Endothelial cell of coronary artery (primary cell): ENCODE measurements around the gene SNORC. TPM values are rescaled to one million over a fixed set of nuclear protein-coding genes. Genes with fewer than 3 reads are reported as not detected.

ENCODE experiments used
- total RNA-seq: library from RNA; depleted of rRNA; stranded (reverse); fragments of >200 nt; gene quantifications from 2 replicates; pipeline ENCODE4 v1.2.3, GENCODE V29; 2014

Gene SNORC
- total RNA-seq = 0.36 and 0.38 TPM in 2 replicates

GRCh38 chr2:232870018-232870765 is at the start of gene SNORC:
Gene SNORC (plus strand): TSS chr2:232870264. CDS start chr2:232870342, 78 bp downstream.

Other genes starting within 250 kb of the SNORC start
- 0.47 TPM in 1 of 2 replicates, not detected in the other for gene EFHD1, start 236.7 kb upstream of the SNORC start, total RNA-seq
- 45.2 and 50.8 TPM in 2 replicates for gene GIGYF2, start 172.9 kb upstream of the SNORC start, total RNA-seq
- gene KCNJ13, start 93.7 kb upstream of the SNORC start, total RNA-seq = not detected in 2 replicates
- 0.09 and 1.5 TPM in 2 replicates for gene NGEF, start 143.0 kb downstream of the SNORC start, total RNA-seq
- gene NEU2, start 162.4 kb downstream of the SNORC start, total RNA-seq = not detected in 2 replicates
- 26.9 and 28.6 TPM in 2 replicates for gene INPP5D, start 190.1 kb downstream of the SNORC start, total RNA-seq